ENCODE measurements around the gene GGA2. TPM values are rescaled to one million over a fixed set of nuclear protein-coding genes. Genes with fewer than 3 reads are reported as not detected.

Gene GGA2
- total RNA-seq = 10 to 100 TPM; 47.4 to 93.3 (median 83.2) TPM
- 10 to 100 TPM; 42.4 to 53.3 TPM for polyA plus RNA-seq

GRCh38 chr16:23510164-23510914 is at the start of gene GGA2:
TSS of gene GGA2 (minus strand) at chr16:23510494. CDS start at chr16:23510411, 83 bp downstream.
- Histone ChIP-seq H3K4me3 (peak within 1 kb of the TSS; percentile 80 to 96 (median 92)), H3K36me3 (peaks cover 0 to 3% (median 0%) of the 10 kb centered on the region in 3 donors), H3K9me3 (no peaks in the 10 kb centered on the region), H3K4me1 (peaks cover 1 to 23% (median 4%) of the 10 kb centered on the region in 3 donors), H3K27me3 (no peaks in the 10 kb centered on the region), H3K27ac (peak within 1 kb of the TSS; percentile 85 to 92 (median 88))
- DNase-seq (peak; percentile 79 to 94 (median 88)), ATAC-seq (peak; percentile 84 to 92 (median 90)), FAIRE-seq (no peak)
- no peak for TF ChIP-seq CTCF (IDR thresholded peaks at IDR 0.05)
- 0 to 1% methylated on average over 48 to 71 of the region's 71 CpGs for WGBS, 2 donors
- intact Hi-C loops (cut with DNase I) = no loop called here

DNA sequence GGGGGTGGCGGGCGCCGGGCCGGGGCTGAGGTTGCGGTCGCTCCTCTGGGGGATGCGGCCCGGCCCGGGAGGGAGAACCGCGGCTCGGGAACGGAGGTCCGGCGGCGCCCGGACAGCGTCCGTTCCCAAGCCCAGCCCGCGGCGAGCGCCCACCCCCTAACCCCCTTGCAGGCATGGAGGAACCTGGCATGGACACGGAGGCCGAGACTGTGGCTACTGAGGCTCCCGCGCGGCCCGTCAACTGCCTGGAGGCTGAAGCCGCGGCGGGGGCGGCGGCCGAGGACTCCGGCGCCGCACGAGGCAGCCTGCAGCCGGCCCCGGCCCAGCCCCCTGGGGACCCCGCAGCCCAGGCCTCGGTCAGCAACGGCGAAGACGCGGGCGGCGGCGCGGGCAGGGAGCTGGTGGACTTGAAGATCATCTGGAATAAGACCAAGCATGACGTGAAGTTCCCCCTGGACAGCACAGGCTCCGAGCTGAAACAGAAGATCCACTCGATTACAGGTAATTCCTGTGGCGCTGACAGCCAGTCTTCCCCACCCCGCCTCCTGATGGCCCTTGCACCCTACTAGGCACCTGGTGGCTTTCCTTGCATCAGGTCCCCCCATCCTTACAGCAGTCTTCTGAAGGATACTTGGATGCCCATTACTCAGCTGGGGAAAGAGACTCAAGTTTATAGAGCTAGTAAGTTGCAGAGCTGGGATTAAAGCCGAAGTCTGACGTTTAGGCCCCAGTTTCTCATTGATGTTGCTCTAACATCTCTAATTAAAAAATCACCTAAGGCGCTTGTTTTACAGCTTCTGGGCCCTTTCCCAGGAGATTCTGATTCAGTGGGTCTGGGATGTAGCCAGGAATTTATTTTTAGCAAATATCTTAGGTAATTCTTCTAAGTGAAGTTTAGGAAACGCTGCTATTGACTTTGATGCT is 47.7 kb upstream of the GGA2 start:
- Histone ChIP-seq H3K4me1 (peaks cover 0 to 7% (median 0%) of the 10 kb centered on the region in 3 donors), H3K9me3 (no peaks in the 10 kb centered on the region), H3K4me3 (peak overlapping the region; percentile 66 to 97 (median 84)), H3K27me3 (no peaks in the 10 kb centered on the region), H3K27ac (peak overlapping the region; percentile 46 to 89 (median 74)), H3K36me3 (peaks cover 3 to 17% (median 8%) of the 10 kb centered on the region in 3 donors)
- FAIRE-seq (no peak), ATAC-seq (peak in 2 of 4 donors; percentile 12 to 28), DNase-seq (peak in 3 of 6 donors; percentile 58 to 87 (median 75))
- no peak for TF ChIP-seq CTCF (IDR thresholded peaks at IDR 0.05)
- intact Hi-C loops (cut with DNase I) = loop anchor here in 1 of 3 donors (10.0 kb wide), 1 partner anchor 93 kb away; no protein-coding TSS in a partner anchor
- 0% methylated on average over 44 to 60 of the region's 60 CpGs for WGBS, 2 donors

- ATAC-seq (peak; percentile 92 to 97 (median 94)), DNase-seq (peak; percentile 98 to 99 (median 99)), FAIRE-seq (no peak)
- Histone ChIP-seq H3K36me3 (peaks cover 1 to 17% (median 7%) of the 10 kb centered on the region in 3 donors), H3K27me3 (no peaks in the 10 kb centered on the region), H3K9me3 (no peaks in the 10 kb centered on the region), H3K27ac (peak within 1 kb of the TSS; percentile 46 to 89 (median 74)), H3K4me3 (peak within 1 kb of the TSS; percentile 66 to 97 (median 84)), H3K4me1 (peaks cover 0 to 7% (median 0%) of the 10 kb centered on the region in 3 donors)
- intact Hi-C loops (cut with DNase I) = loop anchor here in 1 of 3 donors (10.0 kb wide), 1 partner anchor 92 kb away; no protein-coding TSS in a partner anchor
- 1% methylated on average over 63 to 65 of the region's 65 CpGs for WGBS, 2 donors
- TF ChIP-seq CTCF (IDR thresholded peaks at IDR 0.05) = peak; percentile 92 to 97 (median 95)
These were observed 46.8 kb upstream of the GGA2 start, which contains the start of the genes EARS2 and UBFD1 for GRCh38 chr16:23556881-23557778. TSS of gene EARS2 (minus strand) at chr16:23557350. CDS start at chr16:23557343, 7 bp downstream. TSS of gene UBFD1 (plus strand) at chr16:23557727. CDS start at chr16:23557743, 16 bp downstream.

GRCh38 chr16:23554536-23554935 is 44.2 kb upstream of the GGA2 start:
- WGBS, 2 donors = 69 to 77% methylated on average over 3 of the region's 3 CpGs
- Histone ChIP-seq H3K4me1 (peaks cover 0 to 7% (median 0%) of the 10 kb centered on the region in 3 donors), H3K4me3 (no peak overlapping the region), H3K9me3 (no peaks in the 10 kb centered on the region), H3K36me3 (peaks cover 5 to 37% (median 17%) of the 10 kb centered on the region in 3 donors), H3K27me3 (no peaks in the 10 kb centered on the region), H3K27ac (no peak overlapping the region)
- TF ChIP-seq CTCF (IDR thresholded peaks at IDR 0.05) = no peak
- no peak for DNase-seq
- FAIRE-seq = no peak
- ATAC-seq = no peak
- intact Hi-C loops (cut with DNase I) = loop anchor here in 1 of 3 donors (10.0 kb wide), 1 partner anchor 90 kb away; no protein-coding TSS in a partner anchor

Measured in pancreas (tissue), 10 donors.